Gastrocnemius medialis (tissue), 4 donors: ENCODE measurements around the gene RNU1-4. TPM values are rescaled to one million over a fixed set of nuclear protein-coding genes. Genes with fewer than 3 reads are reported as not detected.
"Not testable (repeated sequence)": the region's sequence is repeated elsewhere in the genome, so short reads cannot be mapped to it uniquely, and the experiment has no call there.

Source experiments
- ATAC-seq, 2 donors: fragments of 150-250 bp; one replicate each; pipeline ENCODE4 v1.9.1; 2016
- DNase-seq, 2 donors: peaks; one replicate each; pipeline ENCODE4 v3.0.0-alpha.2; 2019
- H3K27ac ChIP-seq, 4 donors: fragments of 200-600 bp; sonication (generic); 1 replicate in 1 of 4; 2 replicates in 3 of 4; pipeline ENCODE4 v1.5.1; 2016 to 2018; ENCODE audit warnings: mild to moderate bottlenecking in 2 of 4, moderate library complexity in 1 of 4
- H3K27me3 ChIP-seq, 3 donors: fragments of 200-600 bp; sonication (generic) in 2 of 3; 1 replicate in 1 of 3; 2 replicates in 2 of 3; pipeline versions ENCODE4 v1.5.1 to v1.6.0; 2016 to 2019; ENCODE audit warnings: mild to moderate bottlenecking in 1 of 3, moderate library complexity in 1 of 3
- H3K36me3 ChIP-seq, 2 donors: fragments of 200-600 bp; sonication (generic) in 1 of 2; one replicate each; pipeline ENCODE4 v1.5.1; 2017 to 2018
- H3K4me1 ChIP-seq, 2 donors: fragments of 200-600 bp; sonication (generic) in 1 of 2; one replicate each; pipeline ENCODE4 v1.5.1; 2016 to 2017; ENCODE audit warnings: mild to moderate bottlenecking in 2 of 2
- H3K4me3 ChIP-seq, 4 donors: fragments of 200-600 bp; sonication (generic) in 3 of 4; 1 replicate in 1 of 4; 2 replicates in 3 of 4; pipeline ENCODE4 v1.5.1; 2016 to 2019; ENCODE audit warnings: mild to moderate bottlenecking in 2 of 4
- H3K9me3 ChIP-seq, 3 donors: fragments of 200-600 bp; sonication (generic) in 2 of 3; 1 replicate in 1 of 3; 2 replicates in 2 of 3; pipeline ENCODE4 v1.5.1; 2016 to 2019
- CTCF ChIP-seq, 5 experiments: fragments of 450-650 bp in 3 of 5; fragments of 200-600 bp in 2 of 5; sonication (generic) in 2 of 5; IDR thresholded peaks in 4 of 5; conservative IDR thresholded peaks in 1 of 5; 1 replicate in 4 of 5; 2 replicates in 1 of 5; pipeline ENCODE4 v1.5.1; 2016 to 2019; ENCODE audit warnings: antibody characterized with exemption in 5 of 5, mild to moderate bottlenecking in 3 of 5, moderate library complexity in 3 of 5
- POLR2A ChIP-seq, 2 donors: fragments of 450-650 bp; IDR thresholded peaks; one replicate each; pipeline ENCODE4 v1.6.1; 2017; ENCODE audit warnings: antibody characterized with exemption in 2 of 2, mild to moderate bottlenecking in 2 of 2, moderate library complexity in 2 of 2
- in situ Hi-C, 4 donors: fragments of 200-750 bp; cut with MboI; loops; one replicate each; pipeline versions ENCODE4 v1.15.0 to v1.8.0; 2017; ENCODE audit warnings: low sequenced_read_pairs in 4 of 4
- intact Hi-C: fragments of 100-400 bp; cut with DNase I; formaldehyde crosslinking; loops from one replicate; pipeline ENCODE4 v1.15.1; 2023; ENCODE audit warnings: low total_unique reads
- total RNA-seq, 4 donors: library from RNA; depleted of rRNA; stranded (reverse); fragments of >200 nt; gene quantifications; one replicate each; pipeline versions ENCODE4 v1.1.0 to v1.2.3, GENCODE V29; 2016

Gene RNU1-4
- total RNA-seq, 4 donors from 2014 or later = under 0.01 TPM; not detected in 3

GRCh38 chr1:16717336-16718098 lies 22.8 kb upstream of the RNU1-4 start:
- H3K36me3 ChIP-seq = no peaks in the 10 kb centered on the region
- TF ChIP-seq POLR2A (IDR thresholded peaks at IDR 0.05) (no peak), CTCF (IDR thresholded peaks at IDR 0.05 in 4 of 5, conservative IDR thresholded peaks at IDR 0.05 in 1 of 5) (no peak)
- peaks cover 0 to 26% (median 5%) of the 10 kb centered on the region in 3 donors for H3K27me3 ChIP-seq
- ATAC-seq = no peak
- DNase-seq = no peak
- no peak overlapping the region for H3K27ac ChIP-seq
- H3K4me1 ChIP-seq = no peaks in the 10 kb centered on the region
- in situ Hi-C loops = no loop called here
- intact Hi-C loops = no loop called here
- no peaks in the 10 kb centered on the region for H3K9me3 ChIP-seq
- no peak overlapping the region for H3K4me3 ChIP-seq

- intact Hi-C loops, DNase-seq: not testable (repeated sequence)
Measured at GRCh38 chr1:16718099-16718907, 22.0 kb upstream of the RNU1-4 start.

DNA sequence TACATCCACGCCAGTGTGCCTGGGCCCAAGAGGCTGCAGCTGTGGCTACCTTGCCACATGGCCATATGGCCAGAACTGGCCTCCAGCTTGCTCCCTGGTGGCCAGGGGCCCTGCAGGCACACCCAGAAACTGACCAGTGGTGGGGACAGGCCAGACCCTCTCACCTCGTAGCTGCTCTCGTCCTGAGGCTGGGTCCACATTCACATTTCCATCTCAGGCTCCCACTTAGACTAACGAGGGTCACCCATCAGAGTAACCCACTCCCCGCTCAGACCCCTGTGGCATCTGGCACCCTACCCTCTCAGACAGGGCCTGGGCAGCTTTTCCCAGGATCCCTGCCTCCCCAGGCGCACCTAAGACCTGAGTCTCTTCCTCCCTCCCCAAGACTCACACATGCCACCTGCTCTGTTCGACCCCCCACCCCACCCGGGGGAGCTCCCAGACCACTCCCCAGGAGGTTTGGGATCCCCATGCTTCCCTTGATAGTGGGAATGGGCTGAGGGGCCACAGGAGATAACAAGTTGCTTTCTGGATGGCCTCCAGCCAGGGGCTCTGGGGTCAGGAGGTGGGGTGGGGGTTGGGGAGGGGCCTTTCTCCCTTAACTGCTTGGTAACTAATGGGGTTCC lies 21.3 kb upstream of the RNU1-4 start:
- intact Hi-C loops (no loop called here), in situ Hi-C loops (no loop called here)
- peaks cover 0 to 28% (median 5%) of the 10 kb centered on the region in 3 donors for H3K27me3 ChIP-seq
- no peak overlapping the region for H3K4me3 ChIP-seq
- DNase-seq (no peak), ATAC-seq (no peak)
- TF ChIP-seq POLR2A (IDR thresholded peaks at IDR 0.05) (no peak), CTCF (IDR thresholded peaks at IDR 0.05 in 4 of 5, conservative IDR thresholded peaks at IDR 0.05 in 1 of 5) (no peak)
- no peaks in the 10 kb centered on the region for H3K4me1 ChIP-seq
- no peak overlapping the region for H3K27ac ChIP-seq
- no peaks in the 10 kb centered on the region for H3K36me3 ChIP-seq
- no peaks in the 10 kb centered on the region for H3K9me3 ChIP-seq

More at GRCh38 chr1:16718099-16718907, 22.0 kb upstream of the RNU1-4 start:
- H3K36me3 ChIP-seq, ATAC-seq, H3K9me3 ChIP-seq, H3K4me1 ChIP-seq, H3K4me3 ChIP-seq, in situ Hi-C loops, H3K27ac ChIP-seq: not testable (repeated sequence)
- peaks cover 0 to 26% (median 5%) of the 10 kb centered on the region in 3 donors for H3K27me3 ChIP-seq

GRCh38 chr1:16719571-16720350 lies 20.6 kb upstream of the RNU1-4 start:
- ATAC-seq (no peak), DNase-seq (no peak)
- no peak overlapping the region for H3K4me3 ChIP-seq
- TF ChIP-seq CTCF (IDR thresholded peaks at IDR 0.05 in 4 of 5, conservative IDR thresholded peaks at IDR 0.05 in 1 of 5) = no peak
- no peak for TF ChIP-seq POLR2A (IDR thresholded peaks at IDR 0.05)
- no peaks in the 10 kb centered on the region for H3K36me3 ChIP-seq
- no peak overlapping the region for H3K27ac ChIP-seq
- intact Hi-C loops = no loop called here
- H3K9me3 ChIP-seq = no peaks in the 10 kb centered on the region
- H3K27me3 ChIP-seq = peaks cover 5 to 35% (median 12%) of the 10 kb centered on the region in 3 donors
- no peaks in the 10 kb centered on the region for H3K4me1 ChIP-seq
- in situ Hi-C loops = no loop called here
